H1 (cell line): Measurements from ENCODE around the gene USP16. TPM values are rescaled to one million over a fixed set of nuclear protein-coding genes. Genes with fewer than 3 reads are reported as not detected.

Experiments
- ASH2L ChIP-seq: fragments of 200-600, 300-600 bp; sonication (generic); IDR thresholded peaks from one replicate; pipeline ENCODE4 v1.7.1; 2017; ENCODE audit warnings: low read length
- HDAC6 ChIP-seq: IDR thresholded peaks from one replicate; pipeline ENCODE4 v1.7.1; 2012; ENCODE audit warnings: low read depth, mild to moderate bottlenecking, inconsistent platforms, low read length, moderate library complexity
- SP1 ChIP-seq: IDR thresholded peaks from 2 replicates; pipeline ENCODE4 v1.6.1; 2011; ENCODE audit warnings: low read depth, low read length
- polyA plus RNA-seq, 7 experiments: library from polyadenylated mRNA; depleted of rRNA in 3 of 7; stranded (reverse) in 5 of 7; unstranded in 2 of 7; fragments of >200 nt in 5 of 7; fragments of 200-250 nt in 2 of 7; gene quantifications; 1 replicate in 5 of 7; 2 replicates in 1 of 7; 4 replicates in 1 of 7; pipeline versions ENCODE4 v1.2.1 to v1.2.3, GENCODE V29; 2011 to 2013; ENCODE audit warnings: missing spikeins in 2 of 7, mixed read lengths in 2 of 7
- total RNA-seq: library from RNA; stranded (reverse); fragmentation: NEBNext Ultra II Directional; extraction: Animal tissue kit (Norgen Biotek cat#: 25700); gene quantifications from 2 replicates; pipeline ENCODE4 v1.2.1, GENCODE V29; 2021
- TF ChIP-seq, protein P1 (sequence below): IDR thresholded peaks from 2 replicates; pipeline ENCODE4 v1.6.1; 2012; ENCODE audit warnings: inconsistent platforms
- TF ChIP-seq, protein P2 (sequence below): IDR thresholded peaks from 2 replicates; pipeline ENCODE4 v1.6.1; 2012; ENCODE audit warnings: low read length, inconsistent platforms

Gene USP16
- total and polyA plus RNA-seq, 2 of the 8 experiments (the other 6 are each of a cell fraction or from before 2014, with no cell fraction given): 3.4 to 19.1 TPM

DNA sequence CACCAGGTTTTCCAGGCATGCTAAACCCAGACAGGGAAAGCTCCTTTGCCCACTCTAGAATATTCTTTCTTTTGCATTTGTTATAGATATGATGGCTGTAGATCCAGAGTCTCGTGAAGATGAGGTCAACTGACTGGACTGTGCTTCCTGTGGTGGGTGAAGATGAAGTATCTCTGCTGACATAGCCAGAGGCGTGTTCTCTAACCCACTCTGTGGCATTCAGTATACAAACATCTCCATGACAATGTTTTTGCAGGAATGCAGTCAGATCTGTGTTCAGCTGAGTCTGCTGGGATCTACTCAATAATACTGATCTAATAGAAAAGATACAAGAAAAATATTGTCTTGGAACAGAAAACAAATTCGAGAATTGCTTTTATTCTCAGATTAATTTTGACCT, 16.7 kb upstream of the USP16 start (continued):
- TF ChIP-seq HDAC6: no peak
- TF ChIP-seq, protein P1, sequence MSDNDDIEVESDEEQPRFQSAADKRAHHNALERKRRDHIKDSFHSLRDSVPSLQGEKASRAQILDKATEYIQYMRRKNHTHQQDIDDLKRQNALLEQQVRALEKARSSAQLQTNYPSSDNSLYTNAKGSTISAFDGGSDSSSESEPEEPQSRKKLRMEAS: no peak
- TF ChIP-seq ASH2L: no peak
- TF ChIP-seq SP1: no peak
- TF ChIP-seq, protein P2, sequence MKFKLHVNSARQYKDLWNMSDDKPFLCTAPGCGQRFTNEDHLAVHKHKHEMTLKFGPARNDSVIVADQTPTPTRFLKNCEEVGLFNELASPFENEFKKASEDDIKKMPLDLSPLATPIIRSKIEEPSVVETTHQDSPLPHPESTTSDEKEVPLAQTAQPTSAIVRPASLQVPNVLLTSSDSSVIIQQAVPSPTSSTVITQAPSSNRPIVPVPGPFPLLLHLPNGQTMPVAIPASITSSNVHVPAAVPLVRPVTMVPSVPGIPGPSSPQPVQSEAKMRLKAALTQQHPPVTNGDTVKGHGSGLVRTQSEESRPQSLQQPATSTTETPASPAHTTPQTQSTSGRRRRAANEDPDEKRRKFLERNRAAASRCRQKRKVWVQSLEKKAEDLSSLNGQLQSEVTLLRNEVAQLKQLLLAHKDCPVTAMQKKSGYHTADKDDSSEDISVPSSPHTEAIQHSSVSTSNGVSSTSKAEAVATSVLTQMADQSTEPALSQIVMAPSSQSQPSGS: no peak
